Activated CD8-positive, alpha-beta memory T cell treated with anti-CD3 and anti-CD28 coated beads for 4 hours (primary cell): ENCODE results near the gene USP38.

ENCODE experiments used
- DNase-seq, 2 donors: peaks; one replicate each; pipeline ENCODE4 v3.0.0-alpha.2; 2020; ENCODE audit warnings: low read depth in 2 of 2

USP38 gene

GRCh38 chr4:143270256-143270838, 85.6 kb downstream of the USP38 start:
- no peak for DNase-seq
